HEK293 (cell line): ENCODE data around the gene PPFIA3.
A peak's percentile ranks its signal among the peaks of the same experiment; 100 is the strongest.

Experiments
- AEBP2 ChIP-seq: fragments of 450-650 bp; formaldehyde crosslinking; IDR thresholded peaks from 2 replicates; pipeline ENCODE4 v1.5.1; 2016; ENCODE audit warnings: missing biosample characterization, missing genetic modification characterization, borderline replicate concordance
- YY2 ChIP-seq: fragments of 450-650 bp; formaldehyde crosslinking; IDR thresholded peaks from 2 replicates; pipeline ENCODE4 v1.5.1; 2016; ENCODE audit warnings: missing biosample characterization, missing genetic modification characterization
- ZBTB11 ChIP-seq: fragments of 450-650 bp; formaldehyde crosslinking; conservative IDR thresholded peaks from 2 replicates; pipeline ENCODE4 v1.5.1; 2016; ENCODE audit warnings: low read depth, missing biosample characterization, missing genetic modification characterization
- ZBTB17 ChIP-seq: fragments of 450-650 bp; formaldehyde crosslinking; IDR thresholded peaks from 2 replicates; pipeline ENCODE4 v1.5.1; 2016; ENCODE audit warnings: missing biosample characterization, missing genetic modification characterization
- ZNF16 ChIP-seq: fragments of 450-650 bp; formaldehyde crosslinking; IDR thresholded peaks from 2 replicates; pipeline ENCODE4 v1.5.1; 2016; ENCODE audit warnings: low read depth, missing biosample characterization, missing genetic modification characterization
- ZNF311 ChIP-seq: fragments of 450-650 bp; formaldehyde crosslinking; IDR thresholded peaks from 2 replicates; pipeline ENCODE4 v1.5.1; 2017; ENCODE audit warnings: missing biosample characterization, missing genetic modification characterization, borderline replicate concordance
- ZNF37A ChIP-seq: fragments of 450-650 bp; IDR thresholded peaks from 2 replicates; pipeline ENCODE4 v1.5.1; 2018; ENCODE audit warnings: missing biosample characterization, missing genetic modification characterization
- ZNF391 ChIP-seq: fragments of 450-650 bp; formaldehyde crosslinking; IDR thresholded peaks from 2 replicates; pipeline ENCODE4 v1.5.1; 2016; ENCODE audit warnings: low read depth, missing biosample characterization, missing genetic modification characterization, borderline replicate concordance
- ZNF514 ChIP-seq: fragments of 450-650 bp; formaldehyde crosslinking; IDR thresholded peaks from 2 replicates; pipeline ENCODE4 v1.5.1; 2016; ENCODE audit warnings: missing biosample characterization, missing genetic modification characterization
- ZNF558 ChIP-seq: fragments of 450-650 bp; formaldehyde crosslinking; IDR thresholded peaks from 2 replicates; pipeline ENCODE4 v1.5.1; 2016; ENCODE audit warnings: missing biosample characterization, missing genetic modification characterization
- ZNF600 ChIP-seq: fragments of 450-650 bp; formaldehyde crosslinking; IDR thresholded peaks from 2 replicates; pipeline ENCODE4 v1.5.1; 2016; ENCODE audit warnings: missing biosample characterization, missing genetic modification characterization
- ZNF610 ChIP-seq: fragments of 450-650 bp; formaldehyde crosslinking; IDR thresholded peaks from 2 replicates; pipeline ENCODE4 v1.5.1; 2016; ENCODE audit warnings: missing biosample characterization, missing genetic modification characterization, borderline replicate concordance
- ZNF629 ChIP-seq: fragments of 450-650 bp; formaldehyde crosslinking; IDR thresholded peaks from 2 replicates; pipeline ENCODE4 v1.5.1; 2017; ENCODE audit warnings: missing biosample characterization, missing genetic modification characterization
- ZNF660 ChIP-seq: fragments of 450-650 bp; IDR thresholded peaks from 2 replicates; pipeline ENCODE4 v1.5.1; 2018; ENCODE audit warnings: missing biosample characterization, mild to moderate bottlenecking, missing genetic modification characterization
- ZNF664 ChIP-seq: fragments of 450-650 bp; formaldehyde crosslinking; IDR thresholded peaks from 2 replicates; pipeline ENCODE4 v1.5.1; 2016; ENCODE audit warnings: missing biosample characterization, missing genetic modification characterization
- ZNF704 ChIP-seq: fragments of 450-650 bp; formaldehyde crosslinking; IDR thresholded peaks from 2 replicates; pipeline ENCODE4 v1.5.1; 2016; ENCODE audit warnings: missing biosample characterization, missing genetic modification characterization
- TF ChIP-seq, protein P1 (sequence below): fragments of 450-650 bp; formaldehyde crosslinking; IDR thresholded peaks from 2 replicates; pipeline ENCODE4 v1.5.1; 2016; ENCODE audit warnings: missing biosample characterization, missing genetic modification characterization, borderline replicate concordance
- TF ChIP-seq, protein P2 (sequence below): fragments of 450-650 bp; formaldehyde crosslinking; IDR thresholded peaks from 2 replicates; pipeline ENCODE4 v1.5.1; 2017; ENCODE audit warnings: missing biosample characterization, missing genetic modification characterization
- TF ChIP-seq, protein P3 (sequence below): fragments of 450-650 bp; formaldehyde crosslinking; IDR thresholded peaks from 2 replicates; pipeline ENCODE4 v1.5.1; 2016; ENCODE audit warnings: missing biosample characterization, missing genetic modification characterization

Gene PPFIA3

DNA sequence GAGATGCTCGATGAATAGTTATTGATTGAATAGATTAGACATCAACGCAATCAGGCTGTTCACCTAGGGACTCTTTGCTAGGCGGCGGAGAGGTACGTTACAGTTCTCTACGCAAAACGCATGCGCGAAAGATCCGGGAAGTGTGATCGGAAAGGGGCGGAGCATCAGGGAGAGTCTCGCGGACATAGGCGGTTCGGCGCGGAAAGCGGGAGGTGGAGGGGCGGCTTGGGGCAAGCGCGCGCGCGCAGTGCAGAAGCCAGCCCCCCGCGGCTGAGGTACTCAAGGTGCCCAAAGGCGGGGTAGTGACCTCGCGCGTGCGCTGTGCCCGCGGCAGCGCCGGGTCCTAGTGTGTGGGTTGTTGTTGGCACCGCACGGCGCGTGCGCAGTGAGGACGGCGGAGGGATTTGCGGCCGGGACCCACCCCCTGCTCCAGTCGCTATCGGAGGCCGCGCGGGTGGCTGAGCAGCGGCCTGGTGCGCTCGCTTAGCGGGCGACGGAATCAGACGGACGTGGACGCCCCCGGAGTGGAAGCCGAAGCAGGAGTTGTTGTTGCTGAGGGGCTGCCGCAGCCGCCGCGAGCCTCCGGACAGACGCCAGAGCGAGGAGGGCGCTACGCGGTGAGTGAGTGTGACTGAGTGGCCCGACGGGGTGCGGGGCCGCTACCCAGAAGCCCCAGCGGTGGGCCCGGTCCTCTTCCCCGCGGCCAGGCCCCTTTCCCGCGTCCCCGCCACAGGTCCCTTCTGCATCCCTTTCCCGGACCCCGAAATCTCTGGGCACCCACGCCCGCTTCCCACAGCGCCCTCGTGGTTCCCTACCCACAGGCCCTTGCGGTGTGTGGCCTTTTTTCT lies 34.1 kb upstream of the PPFIA3 start, which contains the start of gene SNRNP70 (continued):
- peak; percentile 73 for TF ChIP-seq ZNF610 (tag by site-specific recombination)
- peak; percentile 94 for TF ChIP-seq ZBTB17
- no peak for TF ChIP-seq ZNF514 (tag by site-specific recombination)
- 0 out of 2 replicates have a peak, but pooled peaks have one; percentile 25 for TF ChIP-seq AEBP2
- TF ChIP-seq ZNF664 (tag by site-specific recombination), result peak; percentile 14; the same call in 1 of the 2 replicates
- no peak for TF ChIP-seq ZNF16 (tag by site-specific recombination)
- TF ChIP-seq ZNF311 (tag by site-specific recombination), result no peak
- peak; percentile 46 for TF ChIP-seq ZNF629 (tag by site-specific recombination)
- peak; percentile 67 for TF ChIP-seq ZBTB11
- TF ChIP-seq ZNF37A (tag by site-specific recombination), result no peak
- peak; percentile 83; the same call in 1 of the 2 replicates for TF ChIP-seq ZNF391 (tag by site-specific recombination)
- peak; percentile 76 for TF ChIP-seq YY2 (tag by site-specific recombination)
- peak; percentile 38 for TF ChIP-seq ZNF660 (tag by site-specific recombination)
- TF ChIP-seq, protein P1, sequence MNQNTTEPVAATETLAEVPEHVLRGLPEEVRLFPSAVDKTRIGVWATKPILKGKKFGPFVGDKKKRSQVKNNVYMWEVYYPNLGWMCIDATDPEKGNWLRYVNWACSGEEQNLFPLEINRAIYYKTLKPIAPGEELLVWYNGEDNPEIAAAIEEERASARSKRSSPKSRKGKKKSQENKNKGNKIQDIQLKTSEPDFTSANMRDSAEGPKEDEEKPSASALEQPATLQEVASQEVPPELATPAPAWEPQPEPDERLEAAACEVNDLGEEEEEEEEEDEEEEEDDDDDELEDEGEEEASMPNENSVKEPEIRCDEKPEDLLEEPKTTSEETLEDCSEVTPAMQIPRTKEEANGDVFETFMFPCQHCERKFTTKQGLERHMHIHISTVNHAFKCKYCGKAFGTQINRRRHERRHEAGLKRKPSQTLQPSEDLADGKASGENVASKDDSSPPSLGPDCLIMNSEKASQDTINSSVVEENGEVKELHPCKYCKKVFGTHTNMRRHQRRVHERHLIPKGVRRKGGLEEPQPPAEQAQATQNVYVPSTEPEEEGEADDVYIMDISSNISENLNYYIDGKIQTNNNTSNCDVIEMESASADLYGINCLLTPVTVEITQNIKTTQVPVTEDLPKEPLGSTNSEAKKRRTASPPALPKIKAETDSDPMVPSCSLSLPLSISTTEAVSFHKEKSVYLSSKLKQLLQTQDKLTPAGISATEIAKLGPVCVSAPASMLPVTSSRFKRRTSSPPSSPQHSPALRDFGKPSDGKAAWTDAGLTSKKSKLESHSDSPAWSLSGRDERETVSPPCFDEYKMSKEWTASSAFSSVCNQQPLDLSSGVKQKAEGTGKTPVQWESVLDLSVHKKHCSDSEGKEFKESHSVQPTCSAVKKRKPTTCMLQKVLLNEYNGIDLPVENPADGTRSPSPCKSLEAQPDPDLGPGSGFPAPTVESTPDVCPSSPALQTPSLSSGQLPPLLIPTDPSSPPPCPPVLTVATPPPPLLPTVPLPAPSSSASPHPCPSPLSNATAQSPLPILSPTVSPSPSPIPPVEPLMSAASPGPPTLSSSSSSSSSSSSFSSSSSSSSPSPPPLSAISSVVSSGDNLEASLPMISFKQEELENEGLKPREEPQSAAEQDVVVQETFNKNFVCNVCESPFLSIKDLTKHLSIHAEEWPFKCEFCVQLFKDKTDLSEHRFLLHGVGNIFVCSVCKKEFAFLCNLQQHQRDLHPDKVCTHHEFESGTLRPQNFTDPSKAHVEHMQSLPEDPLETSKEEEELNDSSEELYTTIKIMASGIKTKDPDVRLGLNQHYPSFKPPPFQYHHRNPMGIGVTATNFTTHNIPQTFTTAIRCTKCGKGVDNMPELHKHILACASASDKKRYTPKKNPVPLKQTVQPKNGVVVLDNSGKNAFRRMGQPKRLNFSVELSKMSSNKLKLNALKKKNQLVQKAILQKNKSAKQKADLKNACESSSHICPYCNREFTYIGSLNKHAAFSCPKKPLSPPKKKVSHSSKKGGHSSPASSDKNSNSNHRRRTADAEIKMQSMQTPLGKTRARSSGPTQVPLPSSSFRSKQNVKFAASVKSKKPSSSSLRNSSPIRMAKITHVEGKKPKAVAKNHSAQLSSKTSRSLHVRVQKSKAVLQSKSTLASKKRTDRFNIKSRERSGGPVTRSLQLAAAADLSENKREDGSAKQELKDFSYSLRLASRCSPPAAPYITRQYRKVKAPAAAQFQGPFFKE (tag by site-specific recombination), result no peak
- no peak for TF ChIP-seq ZNF558 (tag by site-specific recombination)
- TF ChIP-seq, protein P2, sequence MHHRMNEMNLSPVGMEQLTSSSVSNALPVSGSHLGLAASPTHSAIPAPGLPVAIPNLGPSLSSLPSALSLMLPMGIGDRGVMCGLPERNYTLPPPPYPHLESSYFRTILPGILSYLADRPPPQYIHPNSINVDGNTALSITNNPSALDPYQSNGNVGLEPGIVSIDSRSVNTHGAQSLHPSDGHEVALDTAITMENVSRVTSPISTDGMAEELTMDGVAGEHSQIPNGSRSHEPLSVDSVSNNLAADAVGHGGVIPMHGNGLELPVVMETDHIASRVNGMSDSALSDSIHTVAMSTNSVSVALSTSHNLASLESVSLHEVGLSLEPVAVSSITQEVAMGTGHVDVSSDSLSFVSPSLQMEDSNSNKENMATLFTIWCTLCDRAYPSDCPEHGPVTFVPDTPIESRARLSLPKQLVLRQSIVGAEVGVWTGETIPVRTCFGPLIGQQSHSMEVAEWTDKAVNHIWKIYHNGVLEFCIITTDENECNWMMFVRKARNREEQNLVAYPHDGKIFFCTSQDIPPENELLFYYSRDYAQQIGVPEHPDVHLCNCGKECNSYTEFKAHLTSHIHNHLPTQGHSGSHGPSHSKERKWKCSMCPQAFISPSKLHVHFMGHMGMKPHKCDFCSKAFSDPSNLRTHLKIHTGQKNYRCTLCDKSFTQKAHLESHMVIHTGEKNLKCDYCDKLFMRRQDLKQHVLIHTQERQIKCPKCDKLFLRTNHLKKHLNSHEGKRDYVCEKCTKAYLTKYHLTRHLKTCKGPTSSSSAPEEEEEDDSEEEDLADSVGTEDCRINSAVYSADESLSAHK (tag by site-specific recombination), result peak; percentile 59
- TF ChIP-seq ZNF704, result no peak
- peak; percentile 65 for TF ChIP-seq ZNF600
- TF ChIP-seq, protein P3, sequence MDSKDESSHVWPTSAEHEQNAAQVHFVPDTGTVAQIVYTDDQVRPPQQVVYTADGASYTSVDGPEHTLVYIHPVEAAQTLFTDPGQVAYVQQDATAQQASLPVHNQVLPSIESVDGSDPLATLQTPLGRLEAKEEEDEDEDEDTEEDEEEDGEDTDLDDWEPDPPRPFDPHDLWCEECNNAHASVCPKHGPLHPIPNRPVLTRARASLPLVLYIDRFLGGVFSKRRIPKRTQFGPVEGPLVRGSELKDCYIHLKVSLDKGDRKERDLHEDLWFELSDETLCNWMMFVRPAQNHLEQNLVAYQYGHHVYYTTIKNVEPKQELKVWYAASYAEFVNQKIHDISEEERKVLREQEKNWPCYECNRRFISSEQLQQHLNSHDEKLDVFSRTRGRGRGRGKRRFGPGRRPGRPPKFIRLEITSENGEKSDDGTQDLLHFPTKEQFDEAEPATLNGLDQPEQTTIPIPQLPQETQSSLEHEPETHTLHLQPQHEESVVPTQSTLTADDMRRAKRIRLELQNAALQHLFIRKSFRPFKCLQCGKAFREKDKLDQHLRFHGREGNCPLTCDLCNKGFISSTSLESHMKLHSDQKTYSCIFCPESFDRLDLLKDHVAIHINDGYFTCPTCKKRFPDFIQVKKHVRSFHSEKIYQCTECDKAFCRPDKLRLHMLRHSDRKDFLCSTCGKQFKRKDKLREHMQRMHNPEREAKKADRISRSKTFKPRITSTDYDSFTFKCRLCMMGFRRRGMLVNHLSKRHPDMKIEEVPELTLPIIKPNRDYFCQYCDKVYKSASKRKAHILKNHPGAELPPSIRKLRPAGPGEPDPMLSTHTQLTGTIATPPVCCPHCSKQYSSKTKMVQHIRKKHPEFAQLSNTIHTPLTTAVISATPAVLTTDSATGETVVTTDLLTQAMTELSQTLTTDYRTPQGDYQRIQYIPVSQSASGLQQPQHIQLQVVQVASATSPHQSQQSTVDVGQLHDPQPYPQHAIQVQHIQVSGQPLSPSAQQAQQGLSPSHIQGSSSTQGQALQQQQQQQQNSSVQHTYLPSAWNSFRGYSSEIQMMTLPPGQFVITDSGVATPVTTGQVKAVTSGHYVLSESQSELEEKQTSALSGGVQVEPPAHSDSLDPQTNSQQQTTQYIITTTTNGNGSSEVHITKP (tag by site-specific recombination), result peak; percentile 69
